IMR-90 (cell line): ENCODE data around the gene FAM184A. TPM values are rescaled to one million over a fixed set of nuclear protein-coding genes. Genes with fewer than 3 reads are reported as not detected.

Experiments
- ATAC-seq: fragments of 200-7000 bp; cut with Tn5 transposase; 2 replicates; pipeline ENCODE4 v1.9.1; 2020; ENCODE audit warnings: low read depth, mild to moderate bottlenecking, moderate library complexity
- BruUV-seq: library from RNA; stranded (reverse); fragments of 400-500 nt; replicated peaks from 2 replicates; lab custom pipeline; 2021; lab: Mats Ljungman, UMichigan
- CTCF ChIA-PET: fragments of 300-600 bp; formaldehyde crosslinking; extraction: SDS; loops from one replicate; lab custom pipeline; 2021; ENCODE audit warnings: antibody characterized with exemption; lab: Yijun Ruan, JAX
- POLR2A ChIA-PET: fragments of 300-600 bp; sonication (Branson Sonifier 250); formaldehyde crosslinking; loops from one replicate; lab custom pipeline; 2022; ENCODE audit warnings: antibody characterized with exemption; ENCODE audit not compliant: unreplicated experiment; lab: Charles Lee
- DNase-seq: peaks from one replicate; pipeline ENCODE4 v3.0.0; 2013
- H2AFZ ChIP-seq: replicated peaks from 2 replicates; pipeline ENCODE3; 2013; ENCODE audit warnings: low read length, mild to moderate bottlenecking; ENCODE audit not compliant: poor library complexity
- H2AK5ac ChIP-seq: 2 replicates; pipeline ENCODE4 v1.6.1; 2013; ENCODE audit warnings: low read depth, low read length, inconsistent platforms
- H2AK9ac ChIP-seq: replicated peaks from 2 replicates; pipeline ENCODE3; 2013; ENCODE audit warnings: mild to moderate bottlenecking, low read depth, low read length, moderate library complexity; ENCODE audit not compliant: poor library complexity
- H2BK120ac ChIP-seq: 2 replicates; pipeline ENCODE4 v1.6.1; 2013; ENCODE audit warnings: low read depth, low read length, inconsistent platforms
- H2BK15ac ChIP-seq: 3 replicates; pipeline ENCODE4 v1.6.1; 2013; ENCODE audit warnings: low read depth, low read length, inconsistent platforms
- H2BK20ac ChIP-seq: 2 replicates; pipeline ENCODE4 v1.6.1; 2013; ENCODE audit warnings: low read depth, mild to moderate bottlenecking, inconsistent platforms, low read length, moderate library complexity
- H2BK5ac ChIP-seq: 2 replicates; pipeline ENCODE4 v1.6.1; 2013; ENCODE audit warnings: mild to moderate bottlenecking, low read depth, low read length, inconsistent platforms; ENCODE audit not compliant: poor library complexity, severe bottlenecking
- H3K14ac ChIP-seq: replicated peaks from 2 replicates; pipeline ENCODE4 v1.6.1; 2013; ENCODE audit warnings: low read depth, low read length, inconsistent platforms
- H3K18ac ChIP-seq: 2 replicates; pipeline ENCODE4 v1.6.1; 2013; ENCODE audit warnings: low read depth, low read length, control low read depth
- H3K23ac ChIP-seq: 2 replicates; pipeline ENCODE4 v1.6.1; 2013; ENCODE audit warnings: low read depth, low read length, inconsistent platforms
- H3K27ac ChIP-seq: 2 replicates; pipeline ENCODE4 v1.5.1; 2013; ENCODE audit warnings: mild to moderate bottlenecking, control low read depth, low read length; ENCODE audit not compliant: insufficient read depth
- H3K27me3 ChIP-seq: 2 replicates; pipeline ENCODE4 v1.6.1; 2013; ENCODE audit warnings: low read length; ENCODE audit not compliant: control insufficient read depth, insufficient read depth
- H3K36me3 ChIP-seq: 2 replicates; pipeline ENCODE4 v1.6.1; 2013; ENCODE audit warnings: low read length, mixed read lengths; ENCODE audit not compliant: control insufficient read depth, insufficient read depth
- H3K4ac ChIP-seq: 2 replicates; pipeline ENCODE4 v1.6.1; 2013; ENCODE audit warnings: low read depth, low read length, inconsistent platforms
- H3K4me1 ChIP-seq: 2 replicates; pipeline ENCODE4 v1.6.1; 2013; ENCODE audit warnings: low read length, mixed read lengths; ENCODE audit not compliant: control insufficient read depth, insufficient read depth
- H3K4me2 ChIP-seq: 2 replicates; pipeline ENCODE4 v1.6.1; 2013; ENCODE audit warnings: low read depth, mild to moderate bottlenecking, control low read depth, low read length, moderate library complexity
- H3K4me3 ChIP-seq: 2 replicates; pipeline ENCODE4 v1.5.1; 2013; ENCODE audit warnings: low read depth, mild to moderate bottlenecking, control low read depth, low read length, moderate library complexity; ENCODE audit not compliant: insufficient read depth
- H3K56ac ChIP-seq: 2 replicates; pipeline ENCODE4 v1.6.1; 2013; ENCODE audit warnings: low read length, inconsistent platforms; ENCODE audit not compliant: insufficient read depth; ENCODE audit errors: extremely low read depth
- H3K79me1 ChIP-seq, 2 experiments: 2 replicates each; pipeline ENCODE4 v1.6.1; 2013; ENCODE audit warnings: low read length in 2 of 2, inconsistent platforms in 1 of 2, low read depth in 1 of 2
- H3K9ac ChIP-seq: 2 replicates; pipeline ENCODE4 v1.6.1; 2013; ENCODE audit warnings: low read depth, low read length, control low read depth
- H3K9me1 ChIP-seq: 2 replicates; pipeline ENCODE4 v1.6.1; 2013; ENCODE audit warnings: low read length, inconsistent platforms; ENCODE audit not compliant: insufficient read depth
- H3K9me3 ChIP-seq: 2 replicates; pipeline ENCODE4 v1.6.1; 2013; ENCODE audit warnings: low read length; ENCODE audit not compliant: control insufficient read depth, insufficient read depth
- H4K20me1 ChIP-seq: 2 replicates; pipeline ENCODE4 v1.6.1; 2013; ENCODE audit warnings: low read length, inconsistent platforms; ENCODE audit not compliant: insufficient read depth
- H4K5ac ChIP-seq: 2 replicates; pipeline ENCODE4 v1.6.1; 2013; ENCODE audit warnings: mild to moderate bottlenecking, low read depth, low read length, control low read depth
- H4K8ac ChIP-seq, 2 experiments: 2 replicates each; pipeline ENCODE4 v1.6.1; 2013; ENCODE audit warnings: low read depth in 2 of 2, low read length in 2 of 2, control low read depth in 1 of 2, inconsistent platforms in 1 of 2
- H4K91ac ChIP-seq: 2 replicates; pipeline ENCODE4 v1.6.1; 2013; ENCODE audit warnings: low read depth, low read length, inconsistent platforms; ENCODE audit not compliant: insufficient read depth
- BHLHE40 ChIP-seq: fragments of 150-350 bp; IDR thresholded peaks from 2 replicates; pipeline ENCODE4 v1.6.1; 2016; ENCODE audit warnings: mild to moderate bottlenecking, low read depth, low read length
- CEBPB ChIP-seq: IDR thresholded peaks from 2 replicates; pipeline ENCODE4 v1.6.1; 2012; ENCODE audit warnings: low read depth, low read length, improper control_type of control experiment
- CHD1 ChIP-seq: IDR thresholded peaks from 2 replicates; pipeline ENCODE4 v1.6.1; 2012; ENCODE audit warnings: low read depth, low read length, improper control_type of control experiment
- FOS ChIP-seq: fragments of 150-350 bp; IDR thresholded peaks from 2 replicates; pipeline ENCODE4 v1.6.1; 2016; ENCODE audit warnings: low read depth, low read length
- MAFK ChIP-seq: IDR thresholded peaks from 2 replicates; pipeline ENCODE4 v1.6.1; 2012; ENCODE audit warnings: low read depth, low read length, improper control_type of control experiment
- MAZ ChIP-seq: IDR thresholded peaks from 2 replicates; pipeline ENCODE4 v1.6.1; 2012; ENCODE audit warnings: low read depth, mild to moderate bottlenecking, low read length, improper control_type of control experiment, moderate library complexity, borderline replicate concordance
- MXI1 ChIP-seq: IDR thresholded peaks from 2 replicates; pipeline ENCODE4 v1.6.1; 2012; ENCODE audit warnings: low read depth, mild to moderate bottlenecking, low read length, moderate library complexity, borderline replicate concordance
- NFE2L2 ChIP-seq: fragments of 150-350 bp; IDR thresholded peaks from 2 replicates; pipeline ENCODE4 v1.6.1; 2016; ENCODE audit warnings: low read depth, mild to moderate bottlenecking, low read length
- POLR2A ChIP-seq: IDR thresholded peaks from 2 replicates; pipeline ENCODE4 v1.6.1; 2012; ENCODE audit warnings: mild to moderate bottlenecking, low read depth, low read length
- RAD21 ChIP-seq: IDR thresholded peaks from 2 replicates; pipeline ENCODE4 v1.6.1; 2012; ENCODE audit warnings: low read length, improper control_type of control experiment
- RCOR1 ChIP-seq: IDR thresholded peaks from 2 replicates; pipeline ENCODE4 v1.6.1; 2012; ENCODE audit warnings: mild to moderate bottlenecking, low read length, improper control_type of control experiment; ENCODE audit not compliant: insufficient replicate concordance
- RFX5 ChIP-seq: IDR thresholded peaks from 2 replicates; pipeline ENCODE4 v1.8.0; 2012; ENCODE audit warnings: low read depth, mild to moderate bottlenecking, low read length, moderate library complexity
- SMC3 ChIP-seq: fragments of 150-350 bp; IDR thresholded peaks from 2 replicates; pipeline ENCODE4 v1.6.1; 2016; ENCODE audit warnings: low read depth, mild to moderate bottlenecking, antibody characterized with exemption, low read length, moderate library complexity
- WGBS, 2 experiments: methylation state at CpG; one replicate each; pipeline versions ENCODE4 v1.1.5 to v1.1.7; 2013; ENCODE audit warnings: missing lambda C conversion rate in 2 of 2; ENCODE audit not compliant: insufficient read length in 1 of 2; ENCODE audit errors: extremely low coverage in 2 of 2; 5-methylcytosine and 5-hydroxymethylcytosine counted together
- dilution Hi-C: fragments of 300-500 bp; cut with HindIII; formaldehyde crosslinking; loops from one replicate; pipeline ENCODE4 v1.14.3; 2018; ENCODE audit warnings: low sequenced_read_pairs; ENCODE audit not compliant: unreplicated experiment
- in situ Hi-C: fragments of 300-500 bp; cut with MboI; formaldehyde crosslinking; loops from 3 replicates; pipeline ENCODE4 v1.14.3; 2019; ENCODE audit warnings: low sequenced_read_pairs, inconsistent platforms, mixed read lengths
- intact Hi-C: fragments of 100-400 bp; cut with micrococcal nuclease; formaldehyde crosslinking; loops from 2 replicates; pipeline ENCODE4 v1.10.0; 2022
- polyA plus RNA-seq, 3 experiments: library from polyadenylated mRNA; depleted of rRNA; stranded (reverse); fragments of >200 nt; gene quantifications; 2 replicates each; pipeline ENCODE4 v1.2.3, GENCODE V29; 2012; ENCODE audit warnings: low replicate concordance in 1 of 3
- total RNA-seq: library from RNA; depleted of rRNA; stranded (reverse); fragments of >200 nt; gene quantifications from 2 replicates; pipeline ENCODE4 v1.2.3, GENCODE V29; 2012
- TF ChIP-seq, protein P1 (sequence below): fragments of 150-350 bp; IDR thresholded peaks from 2 replicates; pipeline ENCODE4 v1.6.1; 2016; ENCODE audit warnings: low read depth, mild to moderate bottlenecking, low read length, moderate library complexity, borderline replicate concordance
- TF ChIP-seq, protein P2 (sequence below): fragments of 150-350 bp; IDR thresholded peaks from 2 replicates; pipeline ENCODE4 v1.6.1; 2017; ENCODE audit warnings: mild to moderate bottlenecking, antibody characterized with exemption, low read length, low read depth
- TF ChIP-seq, protein P3 (sequence below): conservative IDR thresholded peaks from 2 replicates; pipeline ENCODE4 v1.5.1; 2012; ENCODE audit warnings: mild to moderate bottlenecking, low read depth, low read length, improper control_type of control experiment

Gene FAM184A
- total and polyA plus RNA-seq, 2 of the 4 experiments (the other 2 are of a cell fraction) = 0.03 TPM; not detected in 1

DNA sequence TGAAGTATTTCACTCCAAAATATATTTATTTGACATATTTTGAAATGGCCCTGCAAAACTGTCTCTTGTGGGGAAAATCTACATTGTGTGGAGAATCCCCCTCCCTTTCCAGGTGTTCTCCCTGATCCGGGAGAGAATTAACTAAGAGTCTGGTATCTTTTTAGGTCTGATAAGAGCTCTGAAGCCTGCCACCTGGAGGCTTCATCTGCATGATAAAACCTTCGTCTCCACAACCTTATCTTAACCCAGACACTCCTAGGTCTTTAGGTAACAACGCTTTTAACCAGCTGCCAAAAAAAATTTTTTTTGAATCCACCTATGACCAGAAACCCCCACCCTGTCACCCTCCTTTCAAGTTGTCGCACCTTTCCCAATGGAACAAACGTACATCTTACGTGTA, 43.0 kb downstream of the FAM184A start:
- 56% methylated on average over 2 of the region's 6 CpGs; no CpG with 5 or more reads in 1 of the 2 experiments for WGBS, 2 experiments
- intact Hi-C loops = no loop called here
- H3K4me1 ChIP-seq = no peaks in the 10 kb centered on the region
- no peak overlapping the region for H2AK9ac ChIP-seq
- H3K4me3 ChIP-seq = no peak overlapping the region
- TF ChIP-seq RCOR1 (no peak), FOS (no peak), MAZ (no peak), NFE2L2 (no peak), CEBPB (no peak), RAD21 (no peak), CHD1 (no peak), POLR2A (no peak), SMC3 (no peak), MXI1 (no peak), BHLHE40 (no peak), RFX5 (no peak), MAFK (no peak)
- TF ChIP-seq, protein P1, sequence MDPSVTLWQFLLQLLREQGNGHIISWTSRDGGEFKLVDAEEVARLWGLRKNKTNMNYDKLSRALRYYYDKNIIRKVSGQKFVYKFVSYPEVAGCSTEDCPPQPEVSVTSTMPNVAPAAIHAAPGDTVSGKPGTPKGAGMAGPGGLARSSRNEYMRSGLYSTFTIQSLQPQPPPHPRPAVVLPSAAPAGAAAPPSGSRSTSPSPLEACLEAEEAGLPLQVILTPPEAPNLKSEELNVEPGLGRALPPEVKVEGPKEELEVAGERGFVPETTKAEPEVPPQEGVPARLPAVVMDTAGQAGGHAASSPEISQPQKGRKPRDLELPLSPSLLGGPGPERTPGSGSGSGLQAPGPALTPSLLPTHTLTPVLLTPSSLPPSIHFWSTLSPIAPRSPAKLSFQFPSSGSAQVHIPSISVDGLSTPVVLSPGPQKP = no peak
- TF ChIP-seq, protein P2, sequence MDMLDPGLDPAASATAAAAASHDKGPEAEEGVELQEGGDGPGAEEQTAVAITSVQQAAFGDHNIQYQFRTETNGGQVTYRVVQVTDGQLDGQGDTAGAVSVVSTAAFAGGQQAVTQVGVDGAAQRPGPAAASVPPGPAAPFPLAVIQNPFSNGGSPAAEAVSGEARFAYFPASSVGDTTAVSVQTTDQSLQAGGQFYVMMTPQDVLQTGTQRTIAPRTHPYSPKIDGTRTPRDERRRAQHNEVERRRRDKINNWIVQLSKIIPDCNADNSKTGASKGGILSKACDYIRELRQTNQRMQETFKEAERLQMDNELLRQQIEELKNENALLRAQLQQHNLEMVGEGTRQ = no peak
- TF ChIP-seq, protein P3, sequence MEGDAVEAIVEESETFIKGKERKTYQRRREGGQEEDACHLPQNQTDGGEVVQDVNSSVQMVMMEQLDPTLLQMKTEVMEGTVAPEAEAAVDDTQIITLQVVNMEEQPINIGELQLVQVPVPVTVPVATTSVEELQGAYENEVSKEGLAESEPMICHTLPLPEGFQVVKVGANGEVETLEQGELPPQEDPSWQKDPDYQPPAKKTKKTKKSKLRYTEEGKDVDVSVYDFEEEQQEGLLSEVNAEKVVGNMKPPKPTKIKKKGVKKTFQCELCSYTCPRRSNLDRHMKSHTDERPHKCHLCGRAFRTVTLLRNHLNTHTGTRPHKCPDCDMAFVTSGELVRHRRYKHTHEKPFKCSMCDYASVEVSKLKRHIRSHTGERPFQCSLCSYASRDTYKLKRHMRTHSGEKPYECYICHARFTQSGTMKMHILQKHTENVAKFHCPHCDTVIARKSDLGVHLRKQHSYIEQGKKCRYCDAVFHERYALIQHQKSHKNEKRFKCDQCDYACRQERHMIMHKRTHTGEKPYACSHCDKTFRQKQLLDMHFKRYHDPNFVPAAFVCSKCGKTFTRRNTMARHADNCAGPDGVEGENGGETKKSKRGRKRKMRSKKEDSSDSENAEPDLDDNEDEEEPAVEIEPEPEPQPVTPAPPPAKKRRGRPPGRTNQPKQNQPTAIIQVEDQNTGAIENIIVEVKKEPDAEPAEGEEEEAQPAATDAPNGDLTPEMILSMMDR = no peak
- H3K23ac ChIP-seq = no peak overlapping the region
- H4K20me1 ChIP-seq = no peaks in the 10 kb centered on the region
- H2BK5ac ChIP-seq = no peak overlapping the region
- H3K36me3 ChIP-seq = no peaks in the 10 kb centered on the region
- no peak overlapping the region for H3K4me2 ChIP-seq
- ATAC-seq = no peak
- no peak overlapping the region for H2AFZ ChIP-seq
- H3K4ac ChIP-seq = no peak overlapping the region
- no peaks in the 10 kb centered on the region for H3K9me3 ChIP-seq
- no peak for DNase-seq
- no peak overlapping the region for H2BK20ac ChIP-seq
- H2AK5ac ChIP-seq = no peak overlapping the region
- dilution Hi-C loops = no loop called here
- no peak overlapping the region for H3K18ac ChIP-seq
- H3K9me1 ChIP-seq = no peaks in the 10 kb centered on the region
- H2BK120ac ChIP-seq = no peak overlapping the region
- H3K56ac ChIP-seq = no peak overlapping the region
- no peak overlapping the region for H2BK15ac ChIP-seq
- H4K91ac ChIP-seq = no peak overlapping the region
- no peaks in the 10 kb centered on the region for H3K79me1 ChIP-seq
- H4K5ac ChIP-seq = no peak overlapping the region
- POLR2A ChIA-PET = no interaction called here
- no peak overlapping the region for H4K8ac ChIP-seq
- BruUV-seq = no TSS peak
- no peak overlapping the region for H3K27ac ChIP-seq
- CTCF ChIA-PET = no interaction called here
- in situ Hi-C loops = no loop called here
- no peak overlapping the region for H3K9ac ChIP-seq
- H3K14ac ChIP-seq = no peak overlapping the region
- no peaks in the 10 kb centered on the region for H3K27me3 ChIP-seq
